ENCODE measurements around the gene CCDC27. TPM values are rescaled to one million over a fixed set of nuclear protein-coding genes. Genes with fewer than 3 reads are reported as not detected.

The CCDC27 gene
- total and polyA plus RNA-seq, 7 donors: not detected

GRCh38 chr1:3817138-3817740 lies 65.0 kb downstream of the CCDC27 start:
- no peaks in the 10 kb centered on the region for H3K9me3 ChIP-seq
- H3K4me3 ChIP-seq: no peak overlapping the region
- intact Hi-C loops (cut with DNase I): no loop called here
- H3K36me3 ChIP-seq: peaks cover 0 to 81% (median 40%) of the 10 kb centered on the region in 4 donors
- no peak overlapping the region for H3K27ac ChIP-seq
- 94 to 96% methylated on average over 17 of the region's 17 CpGs for WGBS, 2 donors
- no peaks in the 10 kb centered on the region for H3K27me3 ChIP-seq
- DNase-seq: peak; percentile 52
- TF ChIP-seq POLR2AphosphoS5 (IDR thresholded peaks at IDR 0.05) (no peak), EP300 (IDR thresholded peaks at IDR 0.05) (no peak)
- no peaks in the 10 kb centered on the region for H3K4me1 ChIP-seq

- Histone ChIP-seq H3K36me3 (peaks cover 5 to 88% (median 46%) of the 10 kb centered on the region in 4 donors), H3K27me3 (no peaks in the 10 kb centered on the region), H3K4me1 (no peaks in the 10 kb centered on the region), H3K9me3 (no peaks in the 10 kb centered on the region), H3K4me3 (no peak overlapping the region), H3K27ac (no peak overlapping the region)
- intact Hi-C loops (cut with DNase I): no loop called here
- WGBS, 2 donors: 94% methylated on average over 28 of the region's 28 CpGs
- no peak for TF ChIP-seq POLR2A (IDR thresholded peaks at IDR 0.05)
- TF ChIP-seq CTCF (IDR thresholded peaks at IDR 0.05): no peak
- TF ChIP-seq EP300 (IDR thresholded peaks at IDR 0.05): no peak
- no peak for TF ChIP-seq POLR2AphosphoS5 (IDR thresholded peaks at IDR 0.05)
- peak; percentile 46 for DNase-seq
Measured at GRCh38 chr1:3817821-3818597, 65.8 kb downstream of the CCDC27 start.

- H3K27ac ChIP-seq: no peak overlapping the region
- 81 to 85% methylated on average over 10 of the region's 10 CpGs for WGBS, 2 donors
- H3K27me3 ChIP-seq: no peaks in the 10 kb centered on the region
- peak; percentile 47 for DNase-seq
- intact Hi-C loops (cut with DNase I): no loop called here
- peaks cover 12 to 89% (median 40%) of the 10 kb centered on the region in 4 donors for H3K36me3 ChIP-seq
- TF ChIP-seq POLR2A (IDR thresholded peaks at IDR 0.05): no peak
- TF ChIP-seq CTCF (IDR thresholded peaks at IDR 0.05): no peak
- no peak for TF ChIP-seq POLR2AphosphoS5 (IDR thresholded peaks at IDR 0.05)
- no peak for TF ChIP-seq EP300 (IDR thresholded peaks at IDR 0.05)
- H3K9me3 ChIP-seq: no peaks in the 10 kb centered on the region
- H3K4me3 ChIP-seq: no peak overlapping the region
- H3K4me1 ChIP-seq: no peaks in the 10 kb centered on the region
Measured at GRCh38 chr1:3819771-3820200, 67.5 kb downstream of the CCDC27 start.

GRCh38 chr1:3820316-3820715 lies 68.1 kb downstream of the CCDC27 start:
- Histone ChIP-seq H3K36me3 (peaks cover 12 to 88% (median 38%) of the 10 kb centered on the region in 4 donors), H3K9me3 (no peaks in the 10 kb centered on the region), H3K4me1 (no peaks in the 10 kb centered on the region), H3K27me3 (no peaks in the 10 kb centered on the region), H3K4me3 (no peak overlapping the region), H3K27ac (no peak overlapping the region)
- no peak for TF ChIP-seq CTCF (IDR thresholded peaks at IDR 0.05)
- TF ChIP-seq EP300 (IDR thresholded peaks at IDR 0.05): no peak
- no peak for TF ChIP-seq POLR2A (IDR thresholded peaks at IDR 0.05)
- TF ChIP-seq POLR2AphosphoS5 (IDR thresholded peaks at IDR 0.05): no peak
- peak; percentile 25 for DNase-seq
- intact Hi-C loops (cut with DNase I): no loop called here
- 93 to 94% methylated on average over 8 of the region's 8 CpGs for WGBS, 2 donors

GRCh38 chr1:3821004-3821403 lies 68.8 kb downstream of the CCDC27 start:
- Histone ChIP-seq H3K4me1 (no peaks in the 10 kb centered on the region), H3K27ac (no peak overlapping the region), H3K27me3 (no peaks in the 10 kb centered on the region), H3K36me3 (peaks cover 12 to 88% (median 39%) of the 10 kb centered on the region in 4 donors), H3K9me3 (no peaks in the 10 kb centered on the region), H3K4me3 (no peak overlapping the region)
- no peak for TF ChIP-seq POLR2A (IDR thresholded peaks at IDR 0.05)
- TF ChIP-seq CTCF (IDR thresholded peaks at IDR 0.05): no peak
- no peak for TF ChIP-seq EP300 (IDR thresholded peaks at IDR 0.05)
- no peak for TF ChIP-seq POLR2AphosphoS5 (IDR thresholded peaks at IDR 0.05)
- WGBS, 2 donors: 92% methylated on average over 6 of the region's 6 CpGs
- peak; percentile 37 for DNase-seq
- intact Hi-C loops (cut with DNase I): no loop called here

Data from sigmoid colon (tissue), 7 donors.